ENCODE data around the gene ZNF385B. TPM values are rescaled to one million over a fixed set of nuclear protein-coding genes. Genes with fewer than 3 reads are reported as not detected.

The ZNF385B gene
- total RNA-seq, 5 donors from 2014 or later (not counting 1 experiment from before 2014, with no cell fraction given): 0.12 TPM; not detected in 4

GRCh38 chr2:179702912-179703311, 158.5 kb downstream of the ZNF385B start:
- Mint-ChIP-seq H3K36me3 (no peaks in the 10 kb centered on the region), H3K27ac (no peak overlapping the region)
- POLR2A ChIA-PET: no interaction called here

GRCh38 chr2:179701524-179702110, 159.8 kb downstream of the ZNF385B start:
- ATAC-seq (replicated peaks in 1 of 4): no peak

More at GRCh38 chr2:179702912-179703311, 158.5 kb downstream of the ZNF385B start:
- Histone ChIP-seq H3K4me1 (ENCODE audit: control insufficient read depth in 1 of 2, extremely low read depth in 1 of 2, insufficient read depth in 2 of 2, low read length in 2 of 2) (no peaks in the 10 kb centered on the region), H3K27ac (ENCODE audit: low read length) (no peak overlapping the region), H3K36me3 (ENCODE audit: control insufficient read depth in 2 of 2, extremely low read depth in 1 of 2, insufficient read depth in 1 of 2, low read length in 1 of 2) (no peaks in the 10 kb centered on the region), H3K4me3 (ENCODE audit: control insufficient read depth in 1 of 2, extremely low read depth in 1 of 2, low read length in 1 of 2) (no peak overlapping the region), H3K27me3 (replicated peaks in 1 of 2; ENCODE audit: control insufficient read depth in 2 of 2, extremely low read depth in 1 of 2, insufficient read depth in 2 of 2, low read length in 1 of 2) (no peaks in the 10 kb centered on the region), H3K9me3 (no peaks in the 10 kb centered on the region)
- no peak for DNase-seq
- no peaks in the 10 kb centered on the region for H3K4me1 Mint-ChIP-seq
- CTCF ChIA-PET: no interaction called here
- WGBS (ENCODE audit: insufficient coverage): 71% methylated on average over 1 of the region's 1 CpG
- H3K27me3 Mint-ChIP-seq: no peaks in the 10 kb centered on the region
- H3K4me3 Mint-ChIP-seq: no peak overlapping the region
- ATAC-seq (replicated peaks in 1 of 4): no peak
- no peaks in the 10 kb centered on the region for H3K9me3 Mint-ChIP-seq

GRCh38 chr2:179695486-179695885, 165.9 kb downstream of the ZNF385B start:
- no peak overlapping the region for H3K27ac Mint-ChIP-seq
- ChIA-PET POLR2A (no interaction called here), CTCF (no interaction called here)
- Histone ChIP-seq H3K9me3 (no peaks in the 10 kb centered on the region), H3K4me1 (ENCODE audit: control insufficient read depth in 1 of 2, extremely low read depth in 1 of 2, insufficient read depth in 2 of 2, low read length in 2 of 2) (no peaks in the 10 kb centered on the region), H3K27ac (ENCODE audit: low read length) (no peak overlapping the region), H3K27me3 (replicated peaks in 1 of 2; ENCODE audit: control insufficient read depth in 2 of 2, extremely low read depth in 1 of 2, insufficient read depth in 2 of 2, low read length in 1 of 2) (no peaks in the 10 kb centered on the region), H3K36me3 (ENCODE audit: control insufficient read depth in 2 of 2, extremely low read depth in 1 of 2, insufficient read depth in 1 of 2, low read length in 1 of 2) (no peaks in the 10 kb centered on the region), H3K4me3 (ENCODE audit: control insufficient read depth in 1 of 2, extremely low read depth in 1 of 2, low read length in 1 of 2) (no peak overlapping the region)
- no peak for ATAC-seq (replicated peaks in 1 of 4)
- WGBS (ENCODE audit: insufficient coverage): no CpG with 5 or more reads among the region's 1 CpG
- H3K9me3 Mint-ChIP-seq: peaks cover 0 to 5% (median 4%) of the 10 kb centered on the region in 3 donors
- no peaks in the 10 kb centered on the region for H3K4me1 Mint-ChIP-seq
- peaks cover 0 to 3% of the 10 kb centered on the region in 2 donors for H3K27me3 Mint-ChIP-seq
- no peak for DNase-seq
- no peak overlapping the region for H3K4me3 Mint-ChIP-seq
- H3K36me3 Mint-ChIP-seq: no peaks in the 10 kb centered on the region

More at GRCh38 chr2:179701524-179702110, 159.8 kb downstream of the ZNF385B start:
- Mint-ChIP-seq H3K9me3 (peaks cover 0 to 5% (median 0%) of the 10 kb centered on the region in 3 donors), H3K4me1 (no peaks in the 10 kb centered on the region), H3K36me3 (no peaks in the 10 kb centered on the region), H3K27ac (no peak overlapping the region), H3K27me3 (no peaks in the 10 kb centered on the region), H3K4me3 (no peak overlapping the region)
- Histone ChIP-seq H3K9me3 (no peaks in the 10 kb centered on the region), H3K4me1 (ENCODE audit: control insufficient read depth in 1 of 2, extremely low read depth in 1 of 2, insufficient read depth in 2 of 2, low read length in 2 of 2) (no peaks in the 10 kb centered on the region), H3K4me3 (ENCODE audit: control insufficient read depth in 1 of 2, extremely low read depth in 1 of 2, low read length in 1 of 2) (no peak overlapping the region), H3K27ac (ENCODE audit: low read length) (no peak overlapping the region), H3K36me3 (ENCODE audit: control insufficient read depth in 2 of 2, extremely low read depth in 1 of 2, insufficient read depth in 1 of 2, low read length in 1 of 2) (no peaks in the 10 kb centered on the region), H3K27me3 (replicated peaks in 1 of 2; ENCODE audit: control insufficient read depth in 2 of 2, extremely low read depth in 1 of 2, insufficient read depth in 2 of 2, low read length in 1 of 2) (no peaks in the 10 kb centered on the region)
- POLR2A ChIA-PET: no interaction called here
- no CpG with 5 or more reads among the region's 5 CpGs for WGBS (ENCODE audit: insufficient coverage)
- CTCF ChIA-PET: no interaction called here
- no peak for DNase-seq

- no peaks in the 10 kb centered on the region for H3K36me3 ChIP-seq (ENCODE audit: control insufficient read depth in 2 of 2, extremely low read depth in 1 of 2, insufficient read depth in 1 of 2, low read length in 1 of 2)
- no peak overlapping the region for H3K27ac ChIP-seq (ENCODE audit: low read length)
- no peaks in the 10 kb centered on the region for H3K4me1 Mint-ChIP-seq
- ATAC-seq (replicated peaks in 1 of 4) (no peak), DNase-seq (no peak)
- no peaks in the 10 kb centered on the region for H3K27me3 ChIP-seq (replicated peaks in 1 of 2; ENCODE audit: control insufficient read depth in 2 of 2, extremely low read depth in 1 of 2, insufficient read depth in 2 of 2, low read length in 1 of 2)
- H3K9me3 Mint-ChIP-seq: peaks cover 0 to 5% (median 4%) of the 10 kb centered on the region in 3 donors
- H3K36me3 Mint-ChIP-seq: no peaks in the 10 kb centered on the region
- no peaks in the 10 kb centered on the region for H3K9me3 ChIP-seq
- WGBS (ENCODE audit: insufficient coverage): no CpG with 5 or more reads among the region's 1 CpG
- no peak overlapping the region for H3K27ac Mint-ChIP-seq
- H3K4me3 Mint-ChIP-seq: no peak overlapping the region
- CTCF ChIA-PET: no interaction called here
- H3K4me1 ChIP-seq (ENCODE audit: control insufficient read depth in 1 of 2, extremely low read depth in 1 of 2, insufficient read depth in 2 of 2, low read length in 2 of 2): no peaks in the 10 kb centered on the region
- no peak overlapping the region for H3K4me3 ChIP-seq (ENCODE audit: control insufficient read depth in 1 of 2, extremely low read depth in 1 of 2, low read length in 1 of 2)
- POLR2A ChIA-PET: no interaction called here
- peaks cover 0 to 3% of the 10 kb centered on the region in 2 donors for H3K27me3 Mint-ChIP-seq
These were observed 166.4 kb downstream of the ZNF385B start for GRCh38 chr2:179694963-179695362.

GRCh38 chr2:179692610-179693009, 168.8 kb downstream of the ZNF385B start:
- WGBS (ENCODE audit: insufficient coverage): 60% methylated on average over 1 of the region's 1 CpG
- Mint-ChIP-seq H3K4me1 (no peaks in the 10 kb centered on the region), H3K9me3 (peaks cover 0 to 5% (median 4%) of the 10 kb centered on the region in 3 donors), H3K27me3 (peaks cover 3% of the 10 kb centered on the region in 2 donors), H3K36me3 (no peaks in the 10 kb centered on the region), H3K27ac (no peak overlapping the region), H3K4me3 (no peak overlapping the region)
- POLR2A ChIA-PET: no interaction called here
- no peaks in the 10 kb centered on the region for H3K9me3 ChIP-seq
- DNase-seq (no peak), ATAC-seq (replicated peaks in 1 of 4) (no peak)
- H3K36me3 ChIP-seq (ENCODE audit: control insufficient read depth in 2 of 2, extremely low read depth in 1 of 2, insufficient read depth in 1 of 2, low read length in 1 of 2): no peaks in the 10 kb centered on the region
- no peak overlapping the region for H3K27ac ChIP-seq (ENCODE audit: low read length)
- H3K27me3 ChIP-seq (replicated peaks in 1 of 2; ENCODE audit: control insufficient read depth in 2 of 2, extremely low read depth in 1 of 2, insufficient read depth in 2 of 2, low read length in 1 of 2): no peaks in the 10 kb centered on the region
- H3K4me3 ChIP-seq (ENCODE audit: control insufficient read depth in 1 of 2, extremely low read depth in 1 of 2, low read length in 1 of 2): no peak overlapping the region
- CTCF ChIA-PET: no interaction called here
- H3K4me1 ChIP-seq (ENCODE audit: control insufficient read depth in 1 of 2, extremely low read depth in 1 of 2, insufficient read depth in 2 of 2, low read length in 2 of 2): no peaks in the 10 kb centered on the region

- CTCF ChIA-PET: no interaction called here
- peaks cover 3% of the 10 kb centered on the region in 2 donors for H3K27me3 Mint-ChIP-seq
These were observed 169.4 kb downstream of the ZNF385B start for GRCh38 chr2:179692043-179692442.

GRCh38 chr2:179691235-179691634, 170.2 kb downstream of the ZNF385B start:
- H3K36me3 ChIP-seq (ENCODE audit: control insufficient read depth in 2 of 2, extremely low read depth in 1 of 2, insufficient read depth in 1 of 2, low read length in 1 of 2): no peaks in the 10 kb centered on the region
- CTCF ChIA-PET: no interaction called here
- Mint-ChIP-seq H3K36me3 (no peaks in the 10 kb centered on the region), H3K9me3 (peaks cover 0 to 7% (median 0%) of the 10 kb centered on the region in 3 donors), H3K4me1 (no peaks in the 10 kb centered on the region), H3K4me3 (no peak overlapping the region), H3K27me3 (peaks cover 3% of the 10 kb centered on the region in 2 donors), H3K27ac (no peak overlapping the region)
- no peaks in the 10 kb centered on the region for H3K9me3 ChIP-seq
- DNase-seq (no peak), ATAC-seq (replicated peaks in 1 of 4) (no peak)
- H3K27me3 ChIP-seq (replicated peaks in 1 of 2; ENCODE audit: control insufficient read depth in 2 of 2, extremely low read depth in 1 of 2, insufficient read depth in 2 of 2, low read length in 1 of 2): no peaks in the 10 kb centered on the region
- H3K27ac ChIP-seq (ENCODE audit: low read length): no peak overlapping the region
- WGBS (ENCODE audit: insufficient coverage): no CpG with 5 or more reads among the region's 3 CpGs
- H3K4me1 ChIP-seq (ENCODE audit: control insufficient read depth in 1 of 2, extremely low read depth in 1 of 2, insufficient read depth in 2 of 2, low read length in 2 of 2): no peaks in the 10 kb centered on the region
- no peak overlapping the region for H3K4me3 ChIP-seq (ENCODE audit: control insufficient read depth in 1 of 2, extremely low read depth in 1 of 2, low read length in 1 of 2)
- POLR2A ChIA-PET: no interaction called here

More at GRCh38 chr2:179692043-179692442, 169.4 kb downstream of the ZNF385B start:
- Histone ChIP-seq H3K4me1 (ENCODE audit: control insufficient read depth in 1 of 2, extremely low read depth in 1 of 2, insufficient read depth in 2 of 2, low read length in 2 of 2) (no peaks in the 10 kb centered on the region), H3K27me3 (replicated peaks in 1 of 2; ENCODE audit: control insufficient read depth in 2 of 2, extremely low read depth in 1 of 2, insufficient read depth in 2 of 2, low read length in 1 of 2) (no peaks in the 10 kb centered on the region), H3K36me3 (ENCODE audit: control insufficient read depth in 2 of 2, extremely low read depth in 1 of 2, insufficient read depth in 1 of 2, low read length in 1 of 2) (no peaks in the 10 kb centered on the region), H3K27ac (ENCODE audit: low read length) (no peak overlapping the region), H3K4me3 (ENCODE audit: control insufficient read depth in 1 of 2, extremely low read depth in 1 of 2, low read length in 1 of 2) (no peak overlapping the region), H3K9me3 (no peaks in the 10 kb centered on the region)
- DNase-seq (no peak), ATAC-seq (replicated peaks in 1 of 4) (no peak)
- Mint-ChIP-seq H3K4me3 (no peak overlapping the region), H3K9me3 (peaks cover 0 to 5% (median 0%) of the 10 kb centered on the region in 3 donors), H3K27ac (no peak overlapping the region), H3K4me1 (no peaks in the 10 kb centered on the region), H3K36me3 (no peaks in the 10 kb centered on the region)
- POLR2A ChIA-PET: no interaction called here
- no CpG with 5 or more reads among the region's 1 CpG for WGBS (ENCODE audit: insufficient coverage)

All from T-cell (primary cell).